Testis (tissue), 3 donors: ENCODE results near the gene ROS1. TPM values are rescaled to one million over a fixed set of nuclear protein-coding genes. Genes with fewer than 3 reads are reported as not detected.

Experiments used
- DNase-seq: peaks from one replicate; pipeline ENCODE4 v3.0.0-alpha.2; 2019
- H3K27ac ChIP-seq, 2 donors: fragments of 200-600 bp; sonication (generic); one replicate each; pipeline ENCODE4 v1.5.1; 2019
- H3K27me3 ChIP-seq: fragments of 200-600 bp; sonication (generic); one replicate; pipeline ENCODE4 v1.5.1; 2019
- H3K36me3 ChIP-seq: fragments of 200-600 bp; sonication (generic); one replicate; pipeline ENCODE4 v1.5.1; 2017; ENCODE audit warnings: low read depth; ENCODE audit errors: missing control alignments
- H3K4me1 ChIP-seq: fragments of 200-600 bp; sonication (generic); one replicate; pipeline ENCODE4 v1.5.1; 2019
- H3K4me3 ChIP-seq, 2 donors: fragments of 200-600 bp; sonication (generic); one replicate each; pipeline ENCODE4 v1.5.1; 2017 to 2019
- H3K9me3 ChIP-seq: fragments of 200-600 bp; sonication (generic); one replicate; pipeline ENCODE4 v1.5.1; 2017
- CTCF ChIP-seq, 3 experiments: fragments of 450-650 bp in 2 of 3; fragments of 200-600 bp in 1 of 3; sonication (generic) in 1 of 3; IDR thresholded peaks; one replicate each; pipeline ENCODE4 v1.5.1; 2016 to 2019; ENCODE audit warnings: antibody characterized with exemption in 3 of 3, mild to moderate bottlenecking in 2 of 3, moderate library complexity in 1 of 3
- POLR2A ChIP-seq: fragments of 450-650 bp; IDR thresholded peaks from one replicate; pipeline ENCODE4 v1.6.1; 2017; ENCODE audit warnings: antibody characterized with exemption, mild to moderate bottlenecking, moderate library complexity
- WGBS, 2 donors: methylation state at CpG; one replicate each; pipeline ENCODE4 v1.1.5; 2018; 5-methylcytosine and 5-hydroxymethylcytosine counted together
- intact Hi-C: fragments of 100-400 bp; cut with DNase I; formaldehyde crosslinking; loops from one replicate; pipeline ENCODE4 v1.15.1; 2023; ENCODE audit warnings: low total_unique reads
- polyA plus RNA-seq: library from polyadenylated mRNA; stranded (reverse); fragments of 350-450 nt; fragmentation: Illumina TruSeq; extraction: RNeasy Lipid Tissue Mini Kit (QIAGEN cat#74804); gene quantifications from one replicate; pipeline ENCODE4 v1.2.3, GENCODE V29; 2014; ENCODE audit warnings: low read depth, low replicate concordance; ENCODE audit not compliant: insufficient read depth
- total RNA-seq, 2 donors: library from RNA; depleted of rRNA; stranded (reverse); fragments of >200 nt; gene quantifications; one replicate each; pipeline ENCODE4 v1.2.3, GENCODE V29; 2016

ROS1 gene
- total and polyA plus RNA-seq, 3 donors from 2014 or later, result 0.58 to 1.3 (median 1.1) TPM

GRCh38 chr6:117290173-117290846 lies 135.4 kb downstream of the ROS1 start:
- WGBS, 2 donors, result 71 to 72% methylated on average over 3 of the region's 3 CpGs
- Histone ChIP-seq H3K4me3 (no peak overlapping the region), H3K36me3 (no peaks in the 10 kb centered on the region), H3K27ac (no peak overlapping the region), H3K9me3 (no peaks in the 10 kb centered on the region), H3K27me3 (no peaks in the 10 kb centered on the region), H3K4me1 (no peaks in the 10 kb centered on the region)
- intact Hi-C loops, result no loop called here
- TF ChIP-seq CTCF (IDR thresholded peaks at IDR 0.05) (no peak), POLR2A (no peak)
- DNase-seq, result no peak

GRCh38 chr6:117288083-117288715 lies 137.5 kb downstream of the ROS1 start:
- WGBS, 2 donors, result 68 to 76% methylated on average over 3 of the region's 3 CpGs
- TF ChIP-seq POLR2A, result no peak
- Histone ChIP-seq H3K27ac (no peak overlapping the region), H3K27me3 (no peaks in the 10 kb centered on the region), H3K4me1 (no peaks in the 10 kb centered on the region), H3K36me3 (no peaks in the 10 kb centered on the region), H3K9me3 (no peaks in the 10 kb centered on the region), H3K4me3 (no peak overlapping the region)
- no peak for DNase-seq
- intact Hi-C loops, result no loop called here

DNA sequence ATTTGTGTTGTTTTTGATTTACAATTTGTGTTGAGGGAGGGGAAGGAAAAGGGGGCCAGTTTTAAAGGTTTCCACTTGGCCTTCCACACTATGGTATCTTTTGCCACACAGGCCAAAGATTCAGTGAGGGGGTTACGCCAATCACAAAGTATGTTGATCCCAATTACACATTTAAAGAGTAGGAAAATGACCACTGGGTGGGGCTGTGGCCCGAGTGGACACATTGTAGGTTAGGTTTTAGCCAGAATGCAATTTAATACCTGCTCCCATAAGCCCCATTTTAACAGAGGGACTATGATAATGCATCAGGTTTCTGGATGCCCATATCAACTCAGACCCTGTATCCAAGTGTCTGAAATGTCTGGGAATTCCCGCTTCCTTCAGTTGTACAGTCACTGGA lies 144.8 kb downstream of the ROS1 start:
- Histone ChIP-seq H3K4me1 (no peaks in the 10 kb centered on the region), H3K27me3 (no peaks in the 10 kb centered on the region), H3K9me3 (no peaks in the 10 kb centered on the region), H3K36me3 (no peaks in the 10 kb centered on the region), H3K4me3 (no peak overlapping the region), H3K27ac (no peak overlapping the region)
- 82 to 85% methylated on average over 3 of the region's 3 CpGs for WGBS, 2 donors
- intact Hi-C loops, result no loop called here
- DNase-seq, result no peak
- TF ChIP-seq POLR2A, result no peak
- no peak for TF ChIP-seq CTCF (IDR thresholded peaks at IDR 0.05)

DNA sequence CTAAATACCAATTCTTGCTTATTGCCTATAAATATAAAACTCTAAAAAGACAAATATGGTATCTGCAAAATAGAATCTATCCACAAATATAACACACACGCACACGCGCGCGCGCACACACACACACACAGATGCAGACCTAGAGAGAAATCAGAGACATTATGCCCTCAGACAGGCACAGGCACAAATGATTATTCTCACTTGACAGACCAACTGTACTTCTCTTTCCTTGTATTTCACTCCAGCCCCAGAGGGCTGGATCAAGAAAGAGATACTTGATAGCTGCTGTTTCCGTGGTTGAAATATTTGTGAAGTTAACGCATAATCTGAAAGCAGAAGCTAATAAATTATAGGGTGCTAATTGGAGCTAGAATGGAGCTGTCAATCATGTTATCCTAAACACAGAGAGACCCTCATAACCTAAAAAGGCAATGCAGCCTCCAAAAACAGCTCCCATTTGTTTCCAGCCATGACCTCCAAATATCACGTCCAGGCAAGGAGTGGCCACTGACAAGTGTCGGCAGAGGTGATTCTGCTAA lies 148.9 kb downstream of the ROS1 start:
- H3K4me3 ChIP-seq, result no peak overlapping the region
- WGBS, 2 donors, result 80 to 82% methylated on average over 10 of the region's 10 CpGs
- intact Hi-C loops, result no loop called here
- no peak overlapping the region for H3K27ac ChIP-seq
- no peaks in the 10 kb centered on the region for H3K36me3 ChIP-seq
- no peaks in the 10 kb centered on the region for H3K27me3 ChIP-seq
- no peaks in the 10 kb centered on the region for H3K9me3 ChIP-seq
- DNase-seq, result no peak
- no peaks in the 10 kb centered on the region for H3K4me1 ChIP-seq
- no peak for TF ChIP-seq POLR2A
- TF ChIP-seq CTCF (IDR thresholded peaks at IDR 0.05), result no peak

- WGBS, 2 donors, result 68 to 73% methylated on average over 5 of the region's 5 CpGs
- Histone ChIP-seq H3K4me1 (no peaks in the 10 kb centered on the region), H3K9me3 (no peaks in the 10 kb centered on the region), H3K27ac (no peak overlapping the region), H3K27me3 (no peaks in the 10 kb centered on the region), H3K36me3 (no peaks in the 10 kb centered on the region), H3K4me3 (no peak overlapping the region)
- intact Hi-C loops, result no loop called here
- TF ChIP-seq CTCF (IDR thresholded peaks at IDR 0.05) (no peak), POLR2A (no peak)
- DNase-seq, result no peak
These were observed 150.0 kb downstream of the ROS1 start for GRCh38 chr6:117275711-117276110.
